B cell (primary cell): Measurements from ENCODE around the gene ACACB. TPM values are rescaled to one million over a fixed set of nuclear protein-coding genes. Genes with fewer than 3 reads are reported as not detected.

Experiments used
- ATAC-seq: fragments of 200-7000 bp; cut with Tn5 transposase; one replicate; pipeline ENCODE4 v1.10.0; 2021; ENCODE audit warnings: low read depth, mild to moderate bottlenecking, moderate number of reproducible peaks, moderate library complexity
- CTCF ChIA-PET: fragments of 350-600 bp; sonication (Branson Sonifier 250); formaldehyde crosslinking; loops from one replicate; lab custom pipeline; 2021; ENCODE audit warnings: antibody characterized with exemption, inconsistent platforms; lab: Charles Lee
- POLR2A ChIA-PET: fragments of 350-600 bp; sonication (Branson Sonifier 250); formaldehyde crosslinking; loops from one replicate; lab custom pipeline; 2021; ENCODE audit warnings: antibody characterized with exemption; lab: Charles Lee
- DNase-seq: peaks from one replicate; pipeline ENCODE4 v3.0.0; 2013
- H2AFZ ChIP-seq: 2 replicates; pipeline ENCODE4 v1.6.1; 2012; ENCODE audit warnings: mild to moderate bottlenecking, low read depth, low read length; ENCODE audit not compliant: insufficient read depth, poor library complexity, severe bottlenecking
- H3K27ac ChIP-seq, 2 donors: 1 replicate in 1 of 2; 2 replicates in 1 of 2; pipeline ENCODE4 v1.5.1; 2012 to 2013; ENCODE audit warnings: low read length in 2 of 2, mild to moderate bottlenecking in 2 of 2, moderate library complexity in 1 of 2
- H3K27me3 ChIP-seq, 4 experiments: fragments of 200-600 bp in 1 of 4; sonication (generic) in 1 of 4; replicated peaks in 1 of 4; 1 replicate in 2 of 4; 2 replicates in 2 of 4; pipeline versions ENCODE4 v1.6.1 to v1.7.0; 2013 to 2016; ENCODE audit warnings: low read length in 3 of 4, mild to moderate bottlenecking in 2 of 4, mixed read lengths in 1 of 4, moderate library complexity in 1 of 4; ENCODE audit not compliant: insufficient read depth in 4 of 4, control insufficient read depth in 3 of 4; ENCODE audit errors: control extremely low read depth in 1 of 4
- H3K36me3 ChIP-seq, 2 experiments: replicated peaks in 1 of 2; 1 replicate in 1 of 2; 2 replicates in 1 of 2; pipeline versions ENCODE4 v1.6.1 to v1.7.1; 2013; ENCODE audit warnings: low read length in 1 of 2; ENCODE audit not compliant: insufficient read depth in 2 of 2, control insufficient read depth in 1 of 2; ENCODE audit errors: control extremely low read depth in 1 of 2, extremely low read depth in 1 of 2
- H3K4me1 ChIP-seq, 2 donors: fragments of 200-600 bp in 1 of 2; sonication (generic) in 1 of 2; 1 replicate in 1 of 2; 2 replicates in 1 of 2; pipeline versions ENCODE4 v1.5.1 to v1.6.1; 2013 to 2017; ENCODE audit warnings: low read length in 2 of 2; ENCODE audit not compliant: control insufficient read depth in 2 of 2, insufficient read depth in 2 of 2
- H3K4me2 ChIP-seq: replicated peaks from 2 replicates; pipeline ENCODE3; 2012; ENCODE audit warnings: mild to moderate bottlenecking, low read depth, low read length; ENCODE audit not compliant: poor library complexity, severe bottlenecking
- H3K4me3 ChIP-seq, 5 experiments: fragments of 200-600 bp in 1 of 5; sonication (generic) in 1 of 5; 1 replicate in 3 of 5; 2 replicates in 2 of 5; pipeline versions ENCODE4 v1.5.1 to v1.7.0; 2011 to 2016; ENCODE audit warnings: low read length in 4 of 5, mild to moderate bottlenecking in 4 of 5, low read depth in 2 of 5, control low read depth in 1 of 5, moderate library complexity in 1 of 5; ENCODE audit not compliant: insufficient read depth in 1 of 5; ENCODE audit errors: control extremely low read depth in 1 of 5, extremely low read depth in 1 of 5
- H3K79me2 ChIP-seq: fragments of 200-600 bp; sonication (generic); one replicate; pipeline ENCODE4 v1.6.0; 2016; ENCODE audit warnings: low read length; ENCODE audit not compliant: control insufficient read depth, insufficient read depth
- H3K9ac ChIP-seq: fragments of 200-600 bp; sonication (generic); 2 replicates; pipeline ENCODE4 v1.6.1; 2017; ENCODE audit warnings: mild to moderate bottlenecking, low read length, moderate library complexity
- H3K9me3 ChIP-seq, 3 donors: one replicate each; pipeline versions ENCODE4 v1.6.1 to v1.7.1; 2013; ENCODE audit warnings: low read length in 2 of 3; ENCODE audit not compliant: control insufficient read depth in 2 of 3, insufficient read depth in 1 of 3; ENCODE audit errors: control extremely low read depth in 1 of 3
- H4K20me1 ChIP-seq: 2 replicates; pipeline ENCODE4 v1.6.0; 2012; ENCODE audit warnings: mild to moderate bottlenecking, low read length; ENCODE audit not compliant: insufficient read depth, control insufficient read depth, poor library complexity, severe bottlenecking
- H3K27ac Mint-ChIP-seq: one replicate; pipeline ENCODE4 v1.8.0; 2021; ENCODE audit warnings: mixed read lengths
- H3K27me3 Mint-ChIP-seq: one replicate; pipeline ENCODE4 v1.8.0; 2021; ENCODE audit warnings: mixed read lengths
- H3K4me1 Mint-ChIP-seq: one replicate; pipeline ENCODE4 v1.8.0; 2021; ENCODE audit warnings: mixed read lengths
- H3K4me3 Mint-ChIP-seq: one replicate; pipeline ENCODE4 v1.8.0; 2021; ENCODE audit warnings: mixed read lengths
- H3K9me3 Mint-ChIP-seq: one replicate; pipeline ENCODE4 v1.8.0; 2022; ENCODE audit warnings: mixed read lengths; ENCODE audit not compliant: insufficient read depth
- EZH2 ChIP-seq: IDR thresholded peaks from 2 replicates; pipeline ENCODE4 v1.6.1; 2012; ENCODE audit warnings: borderline replicate concordance, low read depth, mild to moderate bottlenecking, moderate library complexity, low read length; ENCODE audit not compliant: insufficient read depth, poor library complexity, severe bottlenecking
- WGBS: methylation state at CpG from one replicate; pipeline ENCODE4 v1.1.5; 2013; ENCODE audit warnings: missing lambda C conversion rate; ENCODE audit not compliant: insufficient coverage; 5-methylcytosine and 5-hydroxymethylcytosine counted together
- intact Hi-C: fragments of 100-400 bp; cut with micrococcal nuclease; formaldehyde crosslinking; loops from one replicate; pipeline ENCODE4 v1.10.0; 2022
- polyA plus RNA-seq: library from polyadenylated mRNA; depleted of rRNA; stranded (reverse); fragments of >200 nt; gene quantifications from 2 replicates; pipeline ENCODE4 v1.2.3, GENCODE V29; 2012
- total RNA-seq, 2 donors: library from RNA; stranded (reverse); fragments of 120-200 nt in 1 of 2; gene quantifications; 1 replicate in 1 of 2; 2 replicates in 1 of 2; pipeline versions ENCODE4 v1.2.3 to v1.2.4, GENCODE V29; 2013 to 2022
- TF ChIP-seq, protein P1 (sequence below): fragments of 200-600 bp; IDR thresholded peaks from one replicate; pipeline ENCODE4 v1.8.0; 2022; ENCODE audit warnings: antibody characterized with exemption, mild to moderate bottlenecking

Gene ACACB
- total and polyA plus RNA-seq, 2 donors (not counting 1 experiment from before 2014, with no cell fraction given) = 7.4 to 27.5 TPM

DNA sequence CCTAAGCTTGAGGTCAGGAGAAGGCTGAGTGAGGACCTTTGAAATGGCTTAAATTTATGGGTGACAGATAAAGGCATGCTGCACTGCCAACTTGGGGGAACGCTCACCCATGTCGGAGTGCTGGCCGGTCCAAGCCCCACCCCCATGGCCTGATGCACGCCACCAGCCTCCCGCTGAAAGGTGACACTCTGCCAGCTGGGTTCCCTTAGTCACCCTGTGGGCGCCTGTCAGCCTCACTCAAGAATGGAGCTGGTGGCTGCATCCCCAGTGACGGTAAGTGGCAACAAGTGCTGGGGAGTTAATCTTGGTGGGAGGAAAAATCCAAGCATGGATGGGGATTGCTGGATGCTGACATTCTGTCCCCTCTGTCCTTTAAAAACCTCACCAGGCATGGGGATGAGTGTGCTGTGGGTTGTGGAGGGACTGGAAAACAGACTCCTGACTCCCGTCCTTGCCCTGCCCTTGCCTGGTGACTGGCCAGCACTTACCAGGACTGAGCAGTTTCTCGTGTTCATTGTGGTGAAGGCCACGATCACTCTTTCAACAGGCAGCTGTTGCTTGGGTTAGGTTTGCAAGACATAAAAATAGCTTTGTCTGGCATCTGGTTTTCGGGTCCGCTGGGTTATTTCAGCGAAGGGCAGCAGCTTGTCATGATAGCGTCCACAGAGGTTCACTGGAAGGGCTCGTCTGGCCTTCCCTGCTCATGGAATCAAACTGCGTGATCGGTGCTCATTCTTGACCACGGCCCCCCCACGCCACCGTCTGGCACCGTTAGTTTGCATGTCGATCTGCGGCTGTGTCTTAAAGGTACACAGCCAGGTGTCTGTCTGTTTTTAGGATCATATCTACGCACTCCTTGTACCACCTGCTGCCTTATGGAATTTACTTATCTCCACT is 15.0 kb downstream of the ACACB start:
- Mint-ChIP-seq H3K4me3 (no peak overlapping the region), H3K4me1 (no peaks in the 10 kb centered on the region), H3K9me3 (no peaks in the 10 kb centered on the region), H3K27ac (no peak overlapping the region), H3K27me3 (peaks cover 16% of the 10 kb centered on the region)
- 69% methylated on average over 21 of the region's 24 CpGs for WGBS
- Histone ChIP-seq H3K27me3 (no peaks in the 10 kb centered on the region), H4K20me1 (no peaks in the 10 kb centered on the region), H3K36me3 (no peaks in the 10 kb centered on the region), H3K9me3 (peaks cover 0 to 3% (median 0%) of the 10 kb centered on the region in 3 donors), H3K4me1 (no peaks in the 10 kb centered on the region), H3K4me2 (no peak overlapping the region), H2AFZ (no peak overlapping the region), H3K4me3 (no peak overlapping the region), H3K27ac (no peak overlapping the region), H3K79me2 (no peaks in the 10 kb centered on the region), H3K9ac (no peak overlapping the region)
- TF ChIP-seq, protein P1, sequence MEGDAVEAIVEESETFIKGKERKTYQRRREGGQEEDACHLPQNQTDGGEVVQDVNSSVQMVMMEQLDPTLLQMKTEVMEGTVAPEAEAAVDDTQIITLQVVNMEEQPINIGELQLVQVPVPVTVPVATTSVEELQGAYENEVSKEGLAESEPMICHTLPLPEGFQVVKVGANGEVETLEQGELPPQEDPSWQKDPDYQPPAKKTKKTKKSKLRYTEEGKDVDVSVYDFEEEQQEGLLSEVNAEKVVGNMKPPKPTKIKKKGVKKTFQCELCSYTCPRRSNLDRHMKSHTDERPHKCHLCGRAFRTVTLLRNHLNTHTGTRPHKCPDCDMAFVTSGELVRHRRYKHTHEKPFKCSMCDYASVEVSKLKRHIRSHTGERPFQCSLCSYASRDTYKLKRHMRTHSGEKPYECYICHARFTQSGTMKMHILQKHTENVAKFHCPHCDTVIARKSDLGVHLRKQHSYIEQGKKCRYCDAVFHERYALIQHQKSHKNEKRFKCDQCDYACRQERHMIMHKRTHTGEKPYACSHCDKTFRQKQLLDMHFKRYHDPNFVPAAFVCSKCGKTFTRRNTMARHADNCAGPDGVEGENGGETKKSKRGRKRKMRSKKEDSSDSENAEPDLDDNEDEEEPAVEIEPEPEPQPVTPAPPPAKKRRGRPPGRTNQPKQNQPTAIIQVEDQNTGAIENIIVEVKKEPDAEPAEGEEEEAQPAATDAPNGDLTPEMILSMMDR = no peak
- no peak for TF ChIP-seq EZH2
- DNase-seq = no peak
- no peak for ATAC-seq
- intact Hi-C loops = no loop called here
- CTCF ChIA-PET = no interaction called here
- POLR2A ChIA-PET = no interaction called here

DNA sequence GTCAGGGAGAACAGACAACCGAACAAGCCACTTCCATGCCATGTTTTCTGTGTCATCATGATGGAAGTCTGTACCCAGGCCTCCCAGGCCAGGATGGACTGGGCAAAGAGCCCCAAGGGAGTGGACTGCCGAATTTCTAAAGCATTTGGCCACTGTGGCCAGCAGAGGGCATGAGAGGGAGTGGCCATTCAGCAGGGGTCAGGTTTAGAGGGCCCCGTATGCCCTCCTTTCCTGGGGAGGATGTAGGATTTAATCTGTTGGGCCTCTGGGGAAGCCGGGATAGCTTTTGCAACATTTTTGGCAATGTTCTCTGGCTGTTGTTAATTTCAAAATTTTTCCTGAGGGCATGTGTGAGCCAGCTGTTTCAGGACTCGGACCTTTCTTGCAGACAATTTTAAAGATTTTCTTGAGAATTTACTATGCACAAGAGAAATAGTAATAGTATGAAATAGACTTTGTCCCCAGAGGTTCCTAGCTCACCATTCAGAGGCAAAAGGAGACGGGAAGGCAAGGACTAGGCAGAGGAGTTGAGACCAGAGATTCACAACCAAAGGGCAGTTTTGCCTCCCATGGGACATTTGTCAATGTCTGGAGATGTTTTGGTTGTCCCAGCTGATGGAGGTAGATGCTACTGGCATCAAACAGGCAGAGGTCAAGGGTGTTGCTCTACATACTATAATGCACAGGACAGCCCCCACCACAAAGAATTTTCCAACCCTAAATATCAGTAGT is 18.0 kb downstream of the ACACB start:
- H3K79me2 ChIP-seq = no peaks in the 10 kb centered on the region
- H4K20me1 ChIP-seq = no peaks in the 10 kb centered on the region
- no peak overlapping the region for H3K4me3 ChIP-seq
- H3K4me1 ChIP-seq = no peaks in the 10 kb centered on the region
- peaks cover 24% of the 10 kb centered on the region for H3K27me3 Mint-ChIP-seq
- no peak overlapping the region for H3K9ac ChIP-seq
- no peak overlapping the region for H3K4me3 Mint-ChIP-seq
- CTCF ChIA-PET = no interaction called here
- no peak overlapping the region for H3K27ac Mint-ChIP-seq
- DNase-seq (no peak), ATAC-seq (no peak)
- no peak for TF ChIP-seq EZH2
- TF ChIP-seq, protein P1 = peak; percentile 13
- H3K27ac ChIP-seq = no peak overlapping the region
- H3K9me3 Mint-ChIP-seq = no peaks in the 10 kb centered on the region
- H3K9me3 ChIP-seq = peaks cover 0 to 3% (median 0%) of the 10 kb centered on the region in 3 donors
- no peaks in the 10 kb centered on the region for H3K36me3 ChIP-seq
- no peaks in the 10 kb centered on the region for H3K27me3 ChIP-seq
- POLR2A ChIA-PET = no interaction called here
- H2AFZ ChIP-seq = no peak overlapping the region
- no peak overlapping the region for H3K4me2 ChIP-seq
- 83% methylated on average over 5 of the region's 6 CpGs for WGBS
- intact Hi-C loops = no loop called here
- H3K4me1 Mint-ChIP-seq = no peaks in the 10 kb centered on the region
